Spinal cord (tissue), 10 donors: Measurements from ENCODE around the gene PIAS2. TPM values are rescaled to one million over a fixed set of nuclear protein-coding genes. Genes with fewer than 3 reads are reported as not detected.
A peak's percentile ranks its signal among the peaks of the same experiment; 100 is the strongest.
"Not testable (repeated sequence)": the region's sequence is repeated elsewhere in the genome, so short reads cannot be mapped to it uniquely, and the experiment has no call there.

Experiments
- DNase-seq, 6 donors: peaks; one replicate each; pipeline versions ENCODE4 v3.0.0 to v3.0.0-alpha.2; 2013 to 2015; ENCODE audit warnings: low spot score in 6 of 6, low read depth in 4 of 6
- H3K27ac ChIP-seq: one replicate; pipeline ENCODE4 v1.5.1; 2013; ENCODE audit warnings: low read depth, low read length, control low read depth
- H3K27me3 ChIP-seq: one replicate; pipeline ENCODE4 v1.6.1; 2013; ENCODE audit warnings: low read length; ENCODE audit not compliant: control insufficient read depth, insufficient read depth
- H3K36me3 ChIP-seq: one replicate; pipeline ENCODE4 v1.6.1; 2013; ENCODE audit warnings: low read length; ENCODE audit not compliant: control insufficient read depth, insufficient read depth
- H3K4me1 ChIP-seq: one replicate; pipeline ENCODE4 v1.6.1; 2013; ENCODE audit warnings: low read length; ENCODE audit not compliant: control insufficient read depth, insufficient read depth
- H3K4me3 ChIP-seq: one replicate; pipeline ENCODE4 v1.5.1; 2013; ENCODE audit warnings: low read depth, low read length, control low read depth
- H3K9me3 ChIP-seq: one replicate; pipeline ENCODE4 v1.6.1; 2013; ENCODE audit warnings: low read length; ENCODE audit not compliant: control insufficient read depth, insufficient read depth
- WGBS: methylation state at CpG from one replicate; pipeline ENCODE4 v1.1.5; 2013; ENCODE audit warnings: missing lambda C conversion rate; ENCODE audit not compliant: insufficient coverage; 5-methylcytosine and 5-hydroxymethylcytosine counted together
- polyA plus RNA-seq, 2 donors: library from polyadenylated mRNA; unstranded; fragments of 120-200 nt; gene quantifications; one replicate each; pipeline ENCODE4 v1.2.1, GENCODE V29; 2013; ENCODE audit not compliant: insufficient read length in 2 of 2
- total RNA-seq, 2 donors: library from RNA; depleted of rRNA in 1 of 2; stranded (reverse); fragments of 120-200 nt in 1 of 2; fragments of >200 nt in 1 of 2; gene quantifications; one replicate each; pipeline versions ENCODE4 v1.2.3 to v1.2.4, GENCODE V29; 2013 to 2014
- donor health status: healthy.

The PIAS2 gene
- total and polyA plus RNA-seq, 4 donors: 26.9 to 59.8 (median 38.1) TPM

DNA sequence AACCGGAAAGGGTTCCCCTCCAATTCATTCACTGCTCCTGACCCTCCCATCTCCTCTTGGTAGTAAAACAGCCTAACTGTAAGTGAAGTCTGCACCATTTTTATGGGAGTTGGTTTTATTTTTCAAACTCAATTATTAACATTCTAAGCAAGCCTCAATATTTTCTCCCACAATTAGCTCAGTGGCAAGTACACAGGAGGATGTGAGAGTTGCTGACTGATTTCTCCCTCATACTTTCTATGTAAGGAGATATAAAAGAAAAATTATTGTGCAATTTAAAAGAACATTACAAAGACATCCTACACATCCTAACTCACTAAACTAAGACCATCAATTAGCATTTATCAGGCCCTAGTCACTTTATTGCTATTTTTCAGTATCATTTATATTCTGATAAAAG, 73.9 kb downstream of the PIAS2 start:
- Histone ChIP-seq H3K9me3 (no peaks in the 10 kb centered on the region), H3K27ac (no peak overlapping the region), H3K4me1 (no peaks in the 10 kb centered on the region), H3K27me3 (no peaks in the 10 kb centered on the region), H3K4me3 (no peak overlapping the region), H3K36me3 (no peaks in the 10 kb centered on the region)
- WGBS: no CpG with 5 or more reads among the region's 1 CpG
- peak in 1 of 6 donors; percentile 27 for DNase-seq

DNA sequence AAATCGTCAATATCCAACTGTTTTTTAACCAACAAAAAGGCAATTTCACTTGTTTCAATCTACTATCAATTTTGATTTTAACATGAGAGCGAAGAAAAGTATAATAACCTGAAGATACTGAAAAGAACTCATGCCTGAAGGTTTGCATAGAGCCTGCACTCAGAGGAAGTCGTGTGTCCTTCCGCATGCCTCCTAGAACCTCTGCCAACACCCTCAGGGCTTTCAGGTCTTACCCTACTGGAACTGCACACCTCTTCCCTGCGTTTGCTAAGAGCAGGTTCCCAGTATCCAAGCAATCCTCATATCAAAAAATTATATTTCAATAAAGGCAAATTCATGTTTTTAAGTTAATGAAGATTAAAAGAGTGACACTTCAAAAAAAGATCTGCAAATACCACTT, 74.7 kb downstream of the PIAS2 start:
- H3K4me3 ChIP-seq: no peak overlapping the region
- H3K27ac ChIP-seq: no peak overlapping the region
- no peaks in the 10 kb centered on the region for H3K9me3 ChIP-seq
- WGBS: 97% methylated on average over 3 of the region's 5 CpGs
- no peaks in the 10 kb centered on the region for H3K27me3 ChIP-seq
- no peaks in the 10 kb centered on the region for H3K36me3 ChIP-seq
- no peaks in the 10 kb centered on the region for H3K4me1 ChIP-seq
- DNase-seq: no peak

DNA sequence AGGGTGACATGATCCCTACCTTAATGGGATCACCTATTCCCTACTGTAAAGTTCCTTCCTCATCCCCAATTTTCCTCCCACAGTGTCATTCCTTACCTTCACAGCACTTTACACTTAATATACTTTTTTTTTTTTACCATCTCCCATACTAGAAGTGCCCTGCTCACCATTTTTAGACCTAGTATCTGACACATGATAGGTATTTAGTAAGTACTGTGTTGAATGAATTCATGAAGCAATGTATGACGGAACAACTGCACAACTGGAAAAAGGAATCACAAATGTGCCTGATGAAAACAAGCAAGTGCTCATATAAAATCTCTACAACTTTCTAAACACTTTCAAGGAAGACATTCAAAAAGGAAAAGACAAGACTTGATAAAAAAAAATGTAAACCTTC, 83.4 kb downstream of the PIAS2 start:
- no peaks in the 10 kb centered on the region for H3K9me3 ChIP-seq
- H3K4me1 ChIP-seq: no peaks in the 10 kb centered on the region
- no peaks in the 10 kb centered on the region for H3K27me3 ChIP-seq
- H3K4me3 ChIP-seq: no peak overlapping the region
- no peaks in the 10 kb centered on the region for H3K36me3 ChIP-seq
- WGBS: no CpG with 5 or more reads among the region's 1 CpG
- no peak for DNase-seq
- H3K27ac ChIP-seq: no peak overlapping the region

DNA sequence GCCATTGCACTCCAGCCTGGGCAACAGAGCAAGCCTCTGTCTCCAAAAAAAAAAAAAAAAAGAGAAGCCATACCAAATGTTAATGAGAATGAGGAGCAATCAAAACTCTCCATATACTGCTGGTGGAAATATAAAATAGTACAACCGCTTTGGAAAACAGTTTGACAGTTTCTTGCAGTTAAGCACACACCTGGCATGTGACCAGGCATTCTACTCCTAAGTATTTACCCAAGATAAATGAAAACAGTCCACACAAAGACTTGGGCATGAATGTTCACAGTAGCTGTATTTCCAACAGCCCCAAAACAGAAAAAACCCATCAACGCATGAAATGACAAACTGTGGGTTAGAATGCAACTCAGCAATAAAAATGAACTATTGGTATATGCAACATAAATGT, 84.5 kb downstream of the PIAS2 start:
- no CpG with 5 or more reads among the region's 2 CpGs for WGBS
- H3K36me3 ChIP-seq: no peaks in the 10 kb centered on the region
- no peaks in the 10 kb centered on the region for H3K27me3 ChIP-seq
- H3K9me3 ChIP-seq: no peaks in the 10 kb centered on the region
- no peak for DNase-seq
- H3K4me1 ChIP-seq: no peaks in the 10 kb centered on the region
- no peak overlapping the region for H3K27ac ChIP-seq
- no peak overlapping the region for H3K4me3 ChIP-seq

DNA sequence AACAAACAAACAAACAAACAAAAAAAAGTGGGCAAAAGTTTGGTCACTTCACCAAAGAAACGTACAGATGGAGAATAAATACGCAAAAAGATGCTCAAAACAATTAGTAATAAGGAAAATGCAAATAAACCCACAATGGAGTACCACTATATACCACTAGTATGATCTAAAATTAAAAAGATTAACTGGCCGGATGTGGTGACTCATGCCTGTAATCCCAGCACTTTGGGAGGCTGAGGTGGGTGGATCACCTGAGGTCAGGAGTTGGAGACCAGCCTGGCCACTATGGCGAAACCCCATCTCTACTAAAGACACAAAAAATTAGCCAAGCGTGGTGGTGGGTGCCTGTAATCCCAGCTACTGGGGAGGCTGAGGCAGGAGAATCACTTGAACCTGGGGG, 84.9 kb downstream of the PIAS2 start:
- H3K27me3 ChIP-seq, DNase-seq, H3K4me3 ChIP-seq, H3K9me3 ChIP-seq, H3K4me1 ChIP-seq, H3K27ac ChIP-seq, H3K36me3 ChIP-seq: not testable (repeated sequence)
- no CpG with 5 or more reads among the region's 5 CpGs for WGBS

DNA sequence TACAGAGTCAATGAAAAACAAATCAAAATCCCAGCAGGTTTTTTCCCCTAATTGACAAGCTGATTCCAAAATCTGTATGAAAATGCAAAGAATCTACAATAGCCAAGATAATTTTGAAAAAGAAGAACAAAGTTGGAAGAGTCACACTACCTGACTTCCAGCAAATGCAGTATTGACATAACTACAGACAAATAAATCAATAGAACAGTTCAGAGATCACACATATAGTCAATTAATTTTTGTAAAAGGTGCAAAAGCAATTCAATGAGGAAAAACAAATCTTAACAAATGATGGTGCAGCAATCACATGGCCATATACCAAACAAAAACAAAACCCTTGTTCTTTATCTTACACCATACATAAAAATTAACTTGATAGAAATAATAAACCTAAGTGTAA, 85.9 kb downstream of the PIAS2 start:
- DNase-seq: no peak
- Histone ChIP-seq H3K36me3 (no peaks in the 10 kb centered on the region), H3K27ac (no peak overlapping the region), H3K27me3 (no peaks in the 10 kb centered on the region), H3K9me3 (no peaks in the 10 kb centered on the region), H3K4me1 (no peaks in the 10 kb centered on the region), H3K4me3 (no peak overlapping the region)

DNA sequence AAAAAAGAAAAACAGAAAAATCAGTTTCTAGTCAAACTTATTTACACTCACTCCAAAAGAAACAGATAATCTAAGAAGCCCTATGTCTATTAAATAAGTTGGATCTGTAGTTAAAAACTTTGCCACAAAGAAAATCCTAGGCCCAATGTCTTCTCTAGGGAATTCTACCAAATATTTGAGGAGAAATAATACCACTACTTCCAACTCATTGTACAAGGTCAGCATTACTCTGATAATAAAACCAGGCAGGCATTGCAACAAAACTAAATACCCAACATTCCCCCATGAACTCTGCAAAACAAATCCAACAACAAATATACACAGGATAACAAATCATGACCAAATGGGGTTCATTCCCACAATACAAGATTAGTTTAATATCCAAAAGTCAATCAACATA, 86.7 kb downstream of the PIAS2 start:
- no peaks in the 10 kb centered on the region for H3K36me3 ChIP-seq
- DNase-seq: no peak
- no peaks in the 10 kb centered on the region for H3K9me3 ChIP-seq
- no peak overlapping the region for H3K27ac ChIP-seq
- no peak overlapping the region for H3K4me3 ChIP-seq
- H3K27me3 ChIP-seq: no peaks in the 10 kb centered on the region
- no peaks in the 10 kb centered on the region for H3K4me1 ChIP-seq

DNA sequence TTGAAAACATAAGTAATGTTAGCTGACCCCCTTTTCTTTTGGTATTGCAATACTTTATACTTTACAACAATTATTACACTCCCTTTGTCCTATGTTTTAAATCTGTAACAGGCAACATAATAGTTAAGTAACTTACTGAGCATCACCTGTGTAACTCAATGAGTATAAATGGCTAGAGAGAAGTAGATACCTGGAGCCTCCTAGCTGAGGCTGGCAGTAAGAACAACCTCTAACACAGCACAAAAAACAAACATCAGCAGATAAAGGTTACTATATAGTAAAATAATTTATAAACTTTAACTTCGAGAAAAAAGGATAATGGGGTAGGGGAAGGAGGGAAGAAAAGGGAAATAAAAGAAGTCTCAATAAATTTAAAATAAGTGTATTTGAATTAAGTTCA, 87.4 kb downstream of the PIAS2 start:
- H3K4me1 ChIP-seq: no peaks in the 10 kb centered on the region
- H3K27ac ChIP-seq: no peak overlapping the region
- H3K4me3 ChIP-seq: no peak overlapping the region
- DNase-seq: no peak
- no peaks in the 10 kb centered on the region for H3K27me3 ChIP-seq
- no peaks in the 10 kb centered on the region for H3K9me3 ChIP-seq
- no CpG with 5 or more reads among the region's 1 CpG for WGBS
- H3K36me3 ChIP-seq: no peaks in the 10 kb centered on the region

DNA sequence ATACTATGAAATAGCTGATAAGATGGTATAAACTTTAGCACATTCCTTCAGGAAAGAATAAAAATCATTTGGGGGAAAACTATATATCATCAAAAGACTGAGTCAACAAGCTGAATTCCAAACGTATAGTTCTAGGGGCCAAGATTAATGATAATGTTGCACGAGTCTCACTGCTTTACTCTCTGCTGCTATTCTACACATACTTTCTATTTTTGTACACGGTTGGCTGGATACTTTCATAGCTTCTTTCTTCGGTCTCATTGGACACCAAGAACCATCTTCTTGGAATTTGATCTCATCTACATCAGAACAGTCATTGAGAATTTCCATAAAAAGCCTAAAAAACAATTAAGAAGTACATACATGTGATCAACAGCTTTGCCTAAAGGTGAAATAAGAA, 87.8 kb downstream of the PIAS2 start:
- Histone ChIP-seq H3K36me3 (no peaks in the 10 kb centered on the region), H3K9me3 (no peaks in the 10 kb centered on the region), H3K27ac (no peak overlapping the region), H3K27me3 (no peaks in the 10 kb centered on the region), H3K4me3 (no peak overlapping the region), H3K4me1 (no peaks in the 10 kb centered on the region)
- no peak for DNase-seq
- 49% methylated on average over 3 of the region's 4 CpGs for WGBS

DNA sequence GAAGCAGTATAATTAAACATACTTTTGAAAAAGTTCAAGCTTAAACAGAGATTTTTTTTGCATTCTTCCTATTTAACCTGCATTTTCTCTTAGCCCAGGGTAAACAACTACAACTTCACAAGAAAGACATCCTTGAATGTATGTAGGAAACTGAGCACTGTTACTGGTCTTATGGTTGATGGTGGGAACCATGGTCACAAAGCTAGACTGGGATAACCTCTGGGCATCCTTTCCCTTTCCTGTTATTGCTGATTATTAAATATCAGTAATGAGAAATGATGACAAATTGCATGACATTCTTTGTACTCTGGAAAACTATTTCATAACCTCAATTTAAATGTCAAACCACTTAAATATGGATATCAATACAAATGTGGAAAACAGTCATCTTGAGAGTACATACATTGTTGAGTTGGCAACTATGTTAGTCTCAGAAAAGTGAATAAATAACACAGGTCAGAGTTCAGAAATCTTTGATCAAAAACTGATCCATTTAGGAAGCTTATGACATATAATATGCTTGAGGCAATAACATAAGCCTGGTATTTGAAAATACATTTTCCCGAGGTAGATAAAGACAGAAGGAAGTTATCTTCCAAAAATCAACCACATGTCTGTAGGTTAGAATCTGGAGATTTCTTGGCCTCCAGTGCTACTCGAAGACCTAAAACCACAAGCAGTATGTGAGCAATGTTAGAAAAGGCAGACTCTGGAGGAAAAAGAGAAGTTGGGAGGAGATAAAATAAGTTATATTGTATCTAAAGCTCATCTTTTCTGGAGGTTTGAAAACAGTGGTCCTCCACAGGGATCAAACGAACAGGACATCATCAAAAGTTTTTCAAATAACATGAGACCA, 95.2 kb downstream of the PIAS2 start:
- Histone ChIP-seq H3K4me3 (no peak overlapping the region), H3K4me1 (no peaks in the 10 kb centered on the region), H3K27ac (no peak overlapping the region), H3K9me3 (no peaks in the 10 kb centered on the region), H3K27me3 (no peaks in the 10 kb centered on the region), H3K36me3 (no peaks in the 10 kb centered on the region)
- no CpG with 5 or more reads among the region's 3 CpGs for WGBS
- DNase-seq: no peak
